HG03432 (cell line): ENCODE data around the gene APRT.
A peak's percentile ranks its signal among the peaks of the same experiment; 100 is the strongest.

Experiments used
- ATAC-seq: cut with Tn5 transposase; IDR thresholded peaks from one replicate; pipeline ENCODE4 v1.9.1; 2021; ENCODE audit warnings: mild to moderate bottlenecking, moderate library complexity; ENCODE audit not compliant: unreplicated experiment

The APRT gene

GRCh38 chr16:88809676-88810165, 2.0 kb downstream of the APRT start:
- no peak for ATAC-seq

DNA sequence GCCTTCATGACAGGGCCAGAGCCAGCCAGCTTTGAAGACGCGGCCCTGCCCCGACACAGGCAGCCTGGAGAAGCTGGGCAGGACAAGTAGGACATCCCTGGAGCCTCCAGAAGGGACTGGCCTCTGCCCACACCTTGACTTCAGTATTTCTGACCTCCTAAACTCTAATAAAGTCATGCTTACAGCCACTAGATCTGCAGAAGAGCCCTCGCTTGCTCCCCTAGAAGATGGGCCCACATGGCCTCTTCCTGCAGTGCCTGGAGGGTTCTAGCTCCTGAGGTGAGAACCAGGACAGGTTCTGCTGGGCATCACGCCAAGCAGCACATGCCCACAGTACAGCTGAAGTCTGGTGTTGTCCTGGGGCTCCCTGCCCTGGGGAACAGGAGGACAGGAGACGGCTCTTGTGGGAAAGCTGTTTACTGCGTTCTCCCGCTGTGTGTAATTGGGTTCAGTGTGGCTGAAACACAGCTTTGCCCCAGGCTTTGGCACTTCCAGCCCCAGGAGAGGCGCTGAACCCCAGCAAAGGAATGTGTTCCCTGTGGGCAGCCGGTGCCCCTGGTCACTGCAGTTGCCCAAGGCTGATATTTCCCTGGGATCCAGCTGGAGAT, 2.6 kb downstream of the APRT start:
- no peak for ATAC-seq

DNA sequence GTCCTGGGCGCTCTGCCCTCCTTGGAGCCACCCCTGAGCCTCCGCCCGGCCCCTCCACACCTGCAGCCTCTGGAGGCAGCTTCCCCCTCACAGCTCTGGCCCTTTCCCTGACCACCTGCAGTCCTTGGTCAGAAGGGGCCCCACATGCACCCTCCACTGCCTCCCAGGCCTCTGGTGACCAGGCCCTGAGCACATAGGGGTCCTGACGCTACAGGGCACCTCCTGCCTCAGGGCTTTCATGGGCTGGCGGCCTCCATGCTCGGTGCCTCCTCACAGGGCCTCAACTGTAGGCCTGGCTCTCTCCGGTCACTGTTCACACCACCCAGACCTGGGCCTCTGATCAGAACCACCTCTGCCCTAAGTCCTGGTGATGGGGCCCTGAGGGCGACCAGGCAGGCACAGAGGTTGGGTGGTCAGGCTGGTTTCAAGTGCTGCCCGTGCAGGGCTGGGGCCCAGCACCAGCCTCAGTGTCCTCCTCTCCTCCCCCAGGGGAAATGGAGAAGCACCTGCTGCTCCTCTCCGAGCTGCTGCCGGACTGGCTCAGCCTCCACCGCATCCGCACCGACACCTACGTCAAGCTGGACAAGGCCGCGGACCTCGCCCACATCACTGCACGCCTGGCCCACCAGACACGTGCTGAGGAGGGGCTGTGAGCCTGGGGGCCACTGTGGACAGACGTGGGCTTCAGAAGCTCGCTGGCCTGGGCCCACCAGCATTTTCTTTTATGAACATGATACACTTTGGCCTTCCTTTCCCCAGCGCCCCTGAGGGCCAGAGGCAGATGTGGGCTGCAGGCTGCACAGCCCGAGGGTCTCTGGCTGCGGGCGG, 3.9 kb downstream of the APRT start:
- no peak for ATAC-seq

DNA sequence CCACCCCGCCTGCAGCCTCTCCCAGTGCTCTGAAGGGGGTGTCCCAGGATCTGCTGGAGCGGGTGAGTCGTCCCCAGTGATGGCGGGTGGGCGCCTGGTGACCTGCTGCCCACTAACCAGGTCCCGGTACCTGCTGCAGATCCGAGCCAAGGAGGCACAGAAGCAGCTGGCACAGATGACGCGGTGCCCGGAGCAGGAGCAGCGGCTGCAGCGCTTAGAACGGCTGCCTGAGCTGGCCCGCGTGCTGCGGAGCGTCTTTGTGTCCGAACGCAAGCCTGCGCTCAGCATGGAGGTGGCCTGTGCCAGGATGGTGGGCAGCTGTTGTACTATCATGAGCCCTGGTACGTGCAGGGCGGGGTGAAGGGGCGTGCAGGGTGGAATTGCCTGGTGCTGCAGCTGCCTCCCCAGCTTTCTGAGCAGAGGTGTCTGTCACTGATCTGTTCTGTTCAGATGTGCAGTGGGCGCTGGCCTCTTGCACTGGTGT, 4.5 kb downstream of the APRT start:
- no peak for ATAC-seq

DNA sequence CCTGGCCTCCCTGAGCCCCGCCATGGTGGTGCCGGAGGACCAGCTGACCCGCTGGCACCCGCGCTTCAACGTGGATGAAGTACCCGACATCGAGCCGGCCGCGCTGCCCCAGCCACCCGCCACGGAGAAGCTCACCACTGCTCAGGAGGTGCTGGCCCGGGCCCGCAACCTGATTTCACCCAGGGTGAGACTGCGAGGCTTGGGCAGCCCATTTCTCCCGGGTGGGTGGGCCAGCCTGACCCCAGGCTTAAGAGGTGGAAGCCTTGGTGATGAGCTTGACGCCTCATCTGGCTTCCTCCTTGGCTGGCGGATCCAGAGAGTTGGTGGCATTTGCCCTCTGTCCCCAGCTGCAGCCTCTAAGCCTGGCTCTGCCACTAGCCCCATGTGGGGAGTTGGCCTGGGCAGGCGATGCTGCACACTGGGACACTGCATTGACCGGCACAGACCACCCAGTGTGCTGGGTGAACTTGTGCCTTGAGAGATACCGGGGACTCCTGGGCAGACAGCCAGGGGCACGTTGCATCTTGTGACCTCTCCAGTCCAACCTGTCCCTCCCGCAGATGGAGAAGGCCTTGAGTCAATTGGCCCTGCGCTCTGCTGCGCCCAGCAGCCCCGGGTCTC, 5.1 kb downstream of the APRT start:
- no peak for ATAC-seq

- no peak for ATAC-seq
Measured at GRCh38 chr16:88805887-88806393, 5.8 kb downstream of the APRT start.

- no peak for ATAC-seq
Measured at GRCh38 chr16:88805340-88805715, 6.4 kb downstream of the APRT start.

DNA sequence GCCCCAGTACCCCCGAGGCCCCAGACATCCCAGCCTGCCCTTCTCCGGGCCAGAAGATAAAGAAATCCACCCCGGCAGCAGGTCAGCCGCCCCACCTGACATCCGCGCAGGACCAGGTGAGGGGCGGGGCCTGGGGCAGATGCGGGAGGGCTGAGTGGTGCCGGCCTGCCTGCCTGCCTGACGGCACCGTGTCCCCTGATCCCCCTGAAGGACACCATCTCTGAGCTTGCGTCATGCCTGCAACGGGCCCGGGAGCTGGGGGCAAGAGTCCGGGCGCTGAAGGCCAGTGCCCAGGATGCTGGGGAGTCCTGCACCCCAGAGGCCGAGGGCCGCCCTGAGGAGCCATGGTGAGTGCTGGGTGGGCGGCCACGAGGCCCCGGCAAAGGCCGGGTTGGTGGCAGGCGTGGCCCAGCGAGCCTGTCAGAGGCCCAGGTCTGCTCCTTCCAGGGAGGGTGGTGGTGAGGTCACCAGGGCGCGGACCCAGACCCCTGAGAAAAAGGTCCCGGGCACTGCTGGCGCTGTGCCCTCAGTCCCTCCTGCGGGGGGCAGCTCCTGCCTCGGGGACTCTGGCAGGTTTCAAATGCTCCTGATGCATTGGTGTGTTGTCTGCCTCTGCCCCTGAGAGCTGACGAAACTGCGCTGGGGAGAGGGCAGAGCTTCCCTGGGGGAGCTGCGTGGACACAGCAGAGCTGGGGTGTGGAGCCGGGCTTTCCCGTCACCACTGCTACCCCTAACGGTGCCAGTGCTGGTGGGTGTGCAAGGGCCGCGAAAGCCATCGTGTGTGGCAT, 7.0 kb downstream of the APRT start:
- no peak for ATAC-seq

GRCh38 chr16:88804173-88804551, 7.6 kb downstream of the APRT start:
- ATAC-seq = no peak

- peak; percentile 56 for ATAC-seq
Measured at GRCh38 chr16:88803264-88803987, 8.3 kb downstream of the APRT start, which contains the start of gene CDT1. Gene CDT1 (plus strand): TSS chr16:88803789. CDS start chr16:88803832, 43 bp downstream.

DNA sequence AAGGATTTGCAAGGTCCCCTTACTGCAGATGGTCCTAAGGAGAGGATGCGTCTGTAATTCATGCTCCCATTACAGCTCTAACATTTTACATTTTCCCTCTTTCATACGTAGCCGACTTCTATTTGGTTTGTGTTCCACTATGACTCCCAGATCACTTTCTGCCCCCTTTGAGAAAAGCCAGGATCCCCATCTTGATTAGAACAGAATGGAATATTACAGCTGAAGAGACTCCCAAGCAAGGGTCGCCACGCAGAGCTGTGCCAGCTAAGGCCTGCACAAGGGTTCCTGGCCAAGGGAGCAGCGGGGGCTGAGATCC, 11.5 kb downstream of the APRT start:
- ATAC-seq = no peak

- no peak for ATAC-seq
Measured at GRCh38 chr16:88799569-88800276, 12.0 kb downstream of the APRT start.

- no peak for ATAC-seq
Measured at GRCh38 chr16:88798772-88799455, 12.8 kb downstream of the APRT start.

- ATAC-seq = no peak
Measured at GRCh38 chr16:88798073-88798472, 13.7 kb downstream of the APRT start.

- ATAC-seq = no peak
Measured at GRCh38 chr16:88796278-88796677, 15.4 kb downstream of the APRT start.

- ATAC-seq = no peak
Measured at GRCh38 chr16:88793251-88793954, 18.3 kb downstream of the APRT start.

DNA sequence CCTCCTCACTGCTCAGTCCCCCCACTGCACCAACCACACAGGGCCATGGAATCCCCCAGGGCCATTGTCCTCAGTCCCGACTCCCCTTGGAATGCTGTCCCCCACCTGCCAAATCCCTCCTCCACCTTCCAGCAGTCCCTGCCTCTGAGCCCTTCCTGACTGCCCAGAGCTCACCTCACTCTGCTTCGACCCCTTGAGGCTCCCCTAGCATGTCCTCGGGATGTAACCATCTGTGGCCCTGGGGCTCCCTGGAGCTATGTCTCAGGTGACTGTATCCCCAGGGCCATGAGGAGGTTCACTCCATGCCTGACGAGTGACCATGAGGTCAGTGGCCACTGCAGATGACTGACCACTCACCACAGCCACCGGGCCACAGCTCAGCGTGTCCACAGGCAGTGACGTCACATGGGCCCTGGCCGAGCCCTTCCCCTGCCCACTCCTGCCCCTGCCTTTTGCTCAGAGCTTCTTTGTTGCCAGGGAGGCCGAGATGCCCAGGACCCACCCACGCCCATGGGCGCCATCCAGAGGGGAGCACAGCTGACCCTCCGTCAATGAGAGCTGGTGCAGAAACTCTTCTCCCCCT, 19.0 kb downstream of the APRT start:
- ATAC-seq = no peak

- ATAC-seq = no peak
Measured at GRCh38 chr16:88792078-88792550, 19.6 kb downstream of the APRT start.
